Fibroblast of lung (primary cell): ENCODE measurements around the gene UCP3. TPM values are rescaled to one million over a fixed set of nuclear protein-coding genes. Genes with fewer than 3 reads are reported as not detected.

Experiments used
- DNase-seq, 2 donors: peaks; one replicate each; pipeline versions ENCODE4 v3.0.0 to v3.0.0-alpha.2; 2010; ENCODE audit warnings: low read depth in 2 of 2
- H2AFZ ChIP-seq: 2 replicates; pipeline ENCODE4 v1.5.1; 2012; ENCODE audit warnings: low read length, control low read depth, inconsistent platforms
- H3K27ac ChIP-seq: 2 replicates; pipeline ENCODE4 v1.5.1; 2011; ENCODE audit warnings: low read length, control low read depth; ENCODE audit not compliant: insufficient read depth
- H3K27me3 ChIP-seq: 2 replicates; pipeline ENCODE4 v1.5.1; 2011; ENCODE audit warnings: mild to moderate bottlenecking, low read length; ENCODE audit not compliant: control insufficient read depth, insufficient read depth
- H3K36me3 ChIP-seq: 2 replicates; pipeline ENCODE4 v1.5.1; 2011; ENCODE audit warnings: low read length; ENCODE audit not compliant: control insufficient read depth, insufficient read depth
- H3K4me1 ChIP-seq: 2 replicates; pipeline ENCODE4 v1.5.1; 2011; ENCODE audit warnings: low read length; ENCODE audit not compliant: control insufficient read depth, insufficient read depth; ENCODE audit errors: extremely low read depth
- H3K4me2 ChIP-seq: 2 replicates; pipeline ENCODE4 v1.5.1; 2011; ENCODE audit warnings: low read length, control low read depth; ENCODE audit not compliant: insufficient read depth; ENCODE audit errors: extremely low read depth
- H3K4me3 ChIP-seq, 4 experiments: fragments of 200-600 bp in 1 of 4; sonication (generic) in 1 of 4; replicated peaks in 1 of 4; 2 replicates each; pipeline ENCODE4 v1.5.1; 2011 to 2016; ENCODE audit warnings: low read length in 4 of 4, low read depth in 3 of 4, mild to moderate bottlenecking in 3 of 4, control low read depth in 2 of 4, inconsistent platforms in 1 of 4, mixed read lengths in 1 of 4; ENCODE audit not compliant: insufficient read depth in 1 of 4; ENCODE audit errors: control extremely low read depth in 1 of 4
- H3K79me2 ChIP-seq: 2 replicates; pipeline ENCODE4 v1.5.1; 2012; ENCODE audit warnings: mild to moderate bottlenecking, low read length, inconsistent platforms; ENCODE audit not compliant: control insufficient read depth, insufficient read depth
- H3K9ac ChIP-seq: 2 replicates; pipeline ENCODE4 v1.5.1; 2011; ENCODE audit warnings: mild to moderate bottlenecking, low read length, control low read depth; ENCODE audit not compliant: insufficient read depth
- H3K9me3 ChIP-seq: 2 replicates; pipeline ENCODE4 v1.5.1; 2012; ENCODE audit warnings: low read depth, low read length; ENCODE audit not compliant: control insufficient read depth, insufficient read depth
- H4K20me1 ChIP-seq: 2 replicates; pipeline ENCODE4 v1.5.1; 2011; ENCODE audit warnings: low read length; ENCODE audit not compliant: control insufficient read depth, insufficient read depth; ENCODE audit errors: extremely low read depth
- CTCF ChIP-seq, 2 donors: IDR thresholded peaks in 1 of 2; conservative IDR thresholded peaks in 1 of 2; 1 replicate in 1 of 2; 2 replicates in 1 of 2; pipeline ENCODE4 v1.5.1; 2011 to 2012; ENCODE audit warnings: low read length in 2 of 2, control low read depth in 1 of 2, inconsistent platforms in 1 of 2, low read depth in 1 of 2, mild to moderate bottlenecking in 1 of 2
- EZH2 ChIP-seq: IDR thresholded peaks from 2 replicates; pipeline ENCODE4 v1.5.1; 2012; ENCODE audit warnings: low read length, control low read depth, mild to moderate bottlenecking; ENCODE audit errors: missing control alignments
- polyA plus RNA-seq, 2 donors: library from polyadenylated mRNA; depleted of rRNA in 1 of 2; stranded (reverse) in 1 of 2; unstranded in 1 of 2; fragments of >200 nt; gene quantifications; 2 replicates each; pipeline ENCODE4 v1.2.1, GENCODE V29; 2011 to 2012; ENCODE audit warnings: missing spikeins in 1 of 2
- total RNA-seq: library from RNA; depleted of rRNA; stranded (reverse); fragments of >200 nt; gene quantifications from 2 replicates; pipeline ENCODE4 v1.2.1, GENCODE V29; 2014

Gene UCP3
- total and polyA plus RNA-seq, 2 donors (not counting 1 experiment from before 2014, with no cell fraction given), result 0.18 to 0.33 TPM

GRCh38 chr11:74009230-74009547 is 304 bp upstream of the UCP3 start:
- H3K4me1 ChIP-seq, result no peaks in the 10 kb centered on the region
- no peaks in the 10 kb centered on the region for H3K27me3 ChIP-seq
- TF ChIP-seq EZH2 (no peak), CTCF (conservative IDR thresholded peaks at IDR 0.05 in 1 of 2, IDR thresholded peaks at IDR 0.05 in 1 of 2; ENCODE audit: low read depth in 1 of 2, low read length in 2 of 2) (no peak)
- no peak overlapping the region for H2AFZ ChIP-seq
- no peaks in the 10 kb centered on the region for H3K36me3 ChIP-seq
- H3K9ac ChIP-seq, result no peak overlapping the region
- no peaks in the 10 kb centered on the region for H4K20me1 ChIP-seq
- no peak overlapping the region for H3K4me2 ChIP-seq
- no peak for DNase-seq
- no peaks in the 10 kb centered on the region for H3K79me2 ChIP-seq
- no peak overlapping the region for H3K27ac ChIP-seq
- H3K4me3 ChIP-seq, result no peak overlapping the region
- H3K9me3 ChIP-seq, result no peaks in the 10 kb centered on the region

- Histone ChIP-seq H3K9me3 (no peaks in the 10 kb centered on the region), H3K27ac (no peak overlapping the region), H3K36me3 (no peaks in the 10 kb centered on the region), H3K4me2 (no peak overlapping the region), H3K79me2 (no peaks in the 10 kb centered on the region), H3K9ac (no peak overlapping the region), H2AFZ (no peak overlapping the region), H3K27me3 (no peaks in the 10 kb centered on the region), H3K4me3 (no peak overlapping the region), H3K4me1 (no peaks in the 10 kb centered on the region), H4K20me1 (no peaks in the 10 kb centered on the region)
- no peak for DNase-seq
- TF ChIP-seq EZH2 (no peak), CTCF (conservative IDR thresholded peaks at IDR 0.05 in 1 of 2, IDR thresholded peaks at IDR 0.05 in 1 of 2; ENCODE audit: low read depth in 1 of 2, low read length in 2 of 2) (no peak)
These were observed 1.1 kb downstream of the UCP3 start for GRCh38 chr11:74007691-74008372.

- Histone ChIP-seq H3K27me3 (no peaks in the 10 kb centered on the region), H3K27ac (no peak overlapping the region), H3K9me3 (no peaks in the 10 kb centered on the region), H3K79me2 (no peaks in the 10 kb centered on the region), H3K4me1 (no peaks in the 10 kb centered on the region), H3K4me2 (no peak overlapping the region), H3K9ac (no peak overlapping the region), H3K4me3 (no peak overlapping the region), H3K36me3 (no peaks in the 10 kb centered on the region), H2AFZ (no peak overlapping the region), H4K20me1 (no peaks in the 10 kb centered on the region)
- no peak for DNase-seq
- TF ChIP-seq CTCF (conservative IDR thresholded peaks at IDR 0.05 in 1 of 2, IDR thresholded peaks at IDR 0.05 in 1 of 2; ENCODE audit: low read depth in 1 of 2, low read length in 2 of 2), result no peak
These were observed 2.1 kb downstream of the UCP3 start for GRCh38 chr11:74006743-74007304.
